DND-41 (cell line): Measurements from ENCODE around the gene IFT27.

ENCODE experiments used
- ATAC-seq: fragments of 200-7000 bp; cut with Tn5 transposase; 3 replicates; pipeline ENCODE4 v1.9.1; 2021; ENCODE audit warnings: low read depth; ENCODE audit not compliant: insufficient read depth
- DNase-seq: peaks from one replicate; pipeline ENCODE4 v3.0.0-alpha.2; 2020
- H2AFZ ChIP-seq: 2 replicates; pipeline ENCODE4 v1.6.0; 2012; ENCODE audit warnings: low read depth, low read length
- H3K27ac ChIP-seq: 2 replicates; pipeline ENCODE4 v1.5.1; 2012; ENCODE audit warnings: low read length, inconsistent platforms
- H3K27me3 ChIP-seq: fragments of 200-600 bp; sonication (generic); 2 replicates; pipeline ENCODE4 v1.6.0; 2012; ENCODE audit warnings: low read length, mild to moderate bottlenecking, inconsistent platforms; ENCODE audit not compliant: insufficient read depth, poor library complexity
- H3K36me3 ChIP-seq: 2 replicates; pipeline ENCODE4 v1.5.1; 2012; ENCODE audit warnings: low read length, inconsistent platforms; ENCODE audit not compliant: insufficient read depth
- H3K4me1 ChIP-seq: 2 replicates; pipeline ENCODE4 v1.5.1; 2012; ENCODE audit warnings: mild to moderate bottlenecking, low read length; ENCODE audit not compliant: insufficient read depth
- H3K4me2 ChIP-seq: 2 replicates; pipeline ENCODE4 v1.6.0; 2012; ENCODE audit warnings: mild to moderate bottlenecking, moderate library complexity, low read length, inconsistent platforms; ENCODE audit not compliant: insufficient read depth
- H3K4me3 ChIP-seq, 2 experiments: fragments of 200-600 bp in 1 of 2; shearing (Covaris generic) in 1 of 2; 2 replicates each; pipeline ENCODE4 v1.5.1; 2012 to 2016; ENCODE audit warnings: inconsistent platforms in 2 of 2, low read length in 2 of 2, mild to moderate bottlenecking in 2 of 2, low read depth in 1 of 2, moderate library complexity in 1 of 2
- H3K79me2 ChIP-seq: 2 replicates; pipeline ENCODE4 v1.6.0; 2012; ENCODE audit warnings: low read length, inconsistent platforms; ENCODE audit not compliant: insufficient read depth
- H3K9ac ChIP-seq: 2 replicates; pipeline ENCODE4 v1.6.0; 2012; ENCODE audit warnings: low read depth, mild to moderate bottlenecking, inconsistent platforms, low read length, moderate library complexity
- H3K9me3 ChIP-seq: 2 replicates; pipeline ENCODE4 v1.5.1; 2012; ENCODE audit warnings: low read length, moderate library complexity, mild to moderate bottlenecking, inconsistent platforms; ENCODE audit not compliant: insufficient read depth, severe bottlenecking
- H4K20me1 ChIP-seq: 2 replicates; pipeline ENCODE4 v1.6.0; 2012; ENCODE audit warnings: low read length; ENCODE audit not compliant: insufficient read depth
- EZH2 ChIP-seq: IDR thresholded peaks from 3 replicates; pipeline ENCODE4 v1.6.1; 2012; ENCODE audit warnings: borderline replicate concordance, low read depth, mild to moderate bottlenecking, moderate library complexity, low read length, inconsistent platforms; ENCODE audit not compliant: severe bottlenecking
- TF ChIP-seq, protein P1 (sequence below): IDR thresholded peaks from 2 replicates; pipeline ENCODE4 v1.5.1; 2012; ENCODE audit warnings: borderline replicate concordance, low read length, moderate library complexity, mild to moderate bottlenecking; ENCODE audit not compliant: poor library complexity, severe bottlenecking; ENCODE audit errors: extremely low read depth

IFT27 gene

GRCh38 chr22:36725366-36726006 lies 50.4 kb downstream of the IFT27 start:
- H4K20me1 ChIP-seq, result no peaks in the 10 kb centered on the region; the same call in 1 of the 2 replicates
- no peak for TF ChIP-seq EZH2
- TF ChIP-seq, protein P1, sequence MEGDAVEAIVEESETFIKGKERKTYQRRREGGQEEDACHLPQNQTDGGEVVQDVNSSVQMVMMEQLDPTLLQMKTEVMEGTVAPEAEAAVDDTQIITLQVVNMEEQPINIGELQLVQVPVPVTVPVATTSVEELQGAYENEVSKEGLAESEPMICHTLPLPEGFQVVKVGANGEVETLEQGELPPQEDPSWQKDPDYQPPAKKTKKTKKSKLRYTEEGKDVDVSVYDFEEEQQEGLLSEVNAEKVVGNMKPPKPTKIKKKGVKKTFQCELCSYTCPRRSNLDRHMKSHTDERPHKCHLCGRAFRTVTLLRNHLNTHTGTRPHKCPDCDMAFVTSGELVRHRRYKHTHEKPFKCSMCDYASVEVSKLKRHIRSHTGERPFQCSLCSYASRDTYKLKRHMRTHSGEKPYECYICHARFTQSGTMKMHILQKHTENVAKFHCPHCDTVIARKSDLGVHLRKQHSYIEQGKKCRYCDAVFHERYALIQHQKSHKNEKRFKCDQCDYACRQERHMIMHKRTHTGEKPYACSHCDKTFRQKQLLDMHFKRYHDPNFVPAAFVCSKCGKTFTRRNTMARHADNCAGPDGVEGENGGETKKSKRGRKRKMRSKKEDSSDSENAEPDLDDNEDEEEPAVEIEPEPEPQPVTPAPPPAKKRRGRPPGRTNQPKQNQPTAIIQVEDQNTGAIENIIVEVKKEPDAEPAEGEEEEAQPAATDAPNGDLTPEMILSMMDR, result no peak
- no peaks in the 10 kb centered on the region for H3K4me1 ChIP-seq
- H3K27ac ChIP-seq, result no peak overlapping the region
- H3K79me2 ChIP-seq, result no peaks in the 10 kb centered on the region
- H3K9ac ChIP-seq, result no peak overlapping the region
- ATAC-seq (no peak), DNase-seq (no peak)
- no peaks in the 10 kb centered on the region for H3K9me3 ChIP-seq
- no peak overlapping the region for H3K4me2 ChIP-seq
- H3K4me3 ChIP-seq, result no peak overlapping the region
- no peaks in the 10 kb centered on the region for H3K36me3 ChIP-seq
- H3K27me3 ChIP-seq, result peaks cover 17% of the 10 kb centered on the region
- no peak overlapping the region for H2AFZ ChIP-seq

- TF ChIP-seq, protein P1, result no peak
- no peak for TF ChIP-seq EZH2
- no peaks in the 10 kb centered on the region for H3K36me3 ChIP-seq
- no peaks in the 10 kb centered on the region for H3K79me2 ChIP-seq
- DNase-seq (no peak), ATAC-seq (no peak)
- no peak overlapping the region for H3K4me3 ChIP-seq
- peaks cover 18% of the 10 kb centered on the region for H3K27me3 ChIP-seq
- no peak overlapping the region for H3K4me2 ChIP-seq
- no peak overlapping the region for H3K27ac ChIP-seq
- H2AFZ ChIP-seq, result no peak overlapping the region
- no peak overlapping the region for H3K9ac ChIP-seq
- H3K9me3 ChIP-seq, result no peaks in the 10 kb centered on the region
- no peaks in the 10 kb centered on the region; the same call in 1 of the 2 replicates for H4K20me1 ChIP-seq
- no peaks in the 10 kb centered on the region for H3K4me1 ChIP-seq
Measured at GRCh38 chr22:36724836-36725235, 51.1 kb downstream of the IFT27 start.

GRCh38 chr22:36722055-36722454 lies 53.9 kb downstream of the IFT27 start:
- H3K4me3 ChIP-seq, result no peak overlapping the region
- no peaks in the 10 kb centered on the region for H3K79me2 ChIP-seq
- no peak for ATAC-seq
- no peaks in the 10 kb centered on the region for H3K9me3 ChIP-seq
- no peaks in the 10 kb centered on the region for H3K36me3 ChIP-seq
- no peak overlapping the region for H3K9ac ChIP-seq
- no peak for DNase-seq
- no peaks in the 10 kb centered on the region; the same call in 1 of the 2 replicates for H4K20me1 ChIP-seq
- peaks cover 21% of the 10 kb centered on the region for H3K27me3 ChIP-seq
- TF ChIP-seq, protein P1, result no peak
- no peak for TF ChIP-seq EZH2
- no peak overlapping the region for H3K4me2 ChIP-seq
- no peaks in the 10 kb centered on the region for H3K4me1 ChIP-seq
- H3K27ac ChIP-seq, result no peak overlapping the region
- H2AFZ ChIP-seq, result no peak overlapping the region

DNA sequence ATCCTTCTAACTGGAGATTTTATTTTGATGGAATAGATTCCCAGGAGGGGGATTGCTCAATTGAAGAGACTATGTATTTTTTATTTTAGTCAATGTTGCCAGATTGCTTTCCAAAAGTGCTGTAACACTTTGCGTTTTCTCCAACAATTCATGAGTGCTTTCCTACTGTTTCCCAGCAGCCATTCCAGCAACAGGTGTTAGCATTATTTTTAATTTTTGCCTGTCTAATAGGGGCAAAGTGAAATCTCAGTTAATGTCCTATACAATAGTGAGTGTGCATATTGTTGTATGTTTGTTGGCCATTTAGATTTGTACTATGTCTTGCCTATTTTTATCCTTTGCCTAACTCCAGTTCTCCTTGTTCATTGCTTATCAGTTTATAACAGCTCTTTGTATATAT lies 60.3 kb downstream of the IFT27 start:
- DNase-seq, result no peak
- ATAC-seq, result no peak
- Histone ChIP-seq H3K36me3 (no peaks in the 10 kb centered on the region), H2AFZ (no peak overlapping the region), H3K27me3 (peaks cover 20% of the 10 kb centered on the region), H3K9ac (no peak overlapping the region), H3K4me2 (no peak overlapping the region), H3K79me2 (no peaks in the 10 kb centered on the region), H3K4me1 (no peaks in the 10 kb centered on the region), H3K9me3 (no peaks in the 10 kb centered on the region), H3K4me3 (no peak overlapping the region), H3K27ac (no peak overlapping the region), H4K20me1 (no peaks in the 10 kb centered on the region)
- TF ChIP-seq, protein P1, result no peak
- no peak for TF ChIP-seq EZH2
